ENCODE data around the gene CPEB4.

The CPEB4 gene

DNA sequence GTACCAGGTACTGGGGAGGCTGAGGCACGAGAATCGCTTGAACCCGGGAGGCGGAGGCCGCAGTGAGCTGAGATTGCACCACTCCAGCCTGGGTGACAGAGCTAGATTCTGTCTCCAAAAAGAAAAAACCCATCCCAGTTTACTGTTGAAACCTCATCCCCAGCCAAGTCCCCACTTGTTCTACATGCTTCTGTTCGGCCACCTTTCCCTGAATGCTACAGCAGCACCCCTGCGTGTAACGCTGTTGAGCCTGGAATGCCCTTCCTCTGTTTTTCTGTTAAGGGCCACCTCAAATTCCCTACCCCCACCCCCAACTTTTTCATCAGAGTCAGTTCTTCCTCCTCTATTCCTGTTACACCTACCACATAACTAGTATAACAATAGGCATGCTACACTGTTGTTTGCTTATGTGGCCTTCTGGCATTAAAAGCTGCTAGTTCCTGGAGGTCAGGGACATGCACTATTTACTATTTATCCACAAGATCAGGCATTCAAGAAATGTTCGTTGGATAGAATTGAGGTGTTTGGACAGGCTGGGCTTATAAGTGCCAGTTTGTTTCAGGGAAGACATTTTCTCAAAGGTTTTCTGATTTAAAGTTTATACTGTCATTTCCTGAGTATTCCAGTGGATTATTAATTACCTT, 53.7 kb downstream of the CPEB4 start:
- no peak for ATAC-seq
- TF ChIP-seq, protein P1, sequence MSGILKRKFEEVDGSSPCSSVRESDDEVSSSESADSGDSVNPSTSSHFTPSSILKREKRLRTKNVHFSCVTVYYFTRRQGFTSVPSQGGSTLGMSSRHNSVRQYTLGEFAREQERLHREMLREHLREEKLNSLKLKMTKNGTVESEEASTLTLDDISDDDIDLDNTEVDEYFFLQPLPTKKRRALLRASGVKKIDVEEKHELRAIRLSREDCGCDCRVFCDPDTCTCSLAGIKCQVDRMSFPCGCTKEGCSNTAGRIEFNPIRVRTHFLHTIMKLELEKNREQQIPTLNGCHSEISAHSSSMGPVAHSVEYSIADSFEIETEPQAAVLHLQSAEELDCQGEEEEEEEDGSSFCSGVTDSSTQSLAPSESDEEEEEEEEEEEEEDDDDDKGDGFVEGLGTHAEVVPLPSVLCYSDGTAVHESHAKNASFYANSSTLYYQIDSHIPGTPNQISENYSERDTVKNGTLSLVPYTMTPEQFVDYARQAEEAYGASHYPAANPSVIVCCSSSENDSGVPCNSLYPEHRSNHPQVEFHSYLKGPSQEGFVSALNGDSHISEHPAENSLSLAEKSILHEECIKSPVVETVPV (CRISPR knock-in tag; IDR thresholded peaks at IDR 0.05) = no peak
- no peak for TF ChIP-seq BACH2 (CRISPR knock-in tag; IDR thresholded peaks at IDR 0.05; ENCODE audit: borderline replicate concordance)
- no peak for TF ChIP-seq ZFP3 (CRISPR knock-in tag; IDR thresholded peaks at IDR 0.05)
- TF ChIP-seq ZNF8 (CRISPR knock-in tag; IDR thresholded peaks at IDR 0.05) = no peak
- no peak for TF ChIP-seq ZNF565 (CRISPR knock-in tag; conservative IDR thresholded peaks at IDR 0.05; ENCODE audit: low read depth)
- TF ChIP-seq, protein P2, sequence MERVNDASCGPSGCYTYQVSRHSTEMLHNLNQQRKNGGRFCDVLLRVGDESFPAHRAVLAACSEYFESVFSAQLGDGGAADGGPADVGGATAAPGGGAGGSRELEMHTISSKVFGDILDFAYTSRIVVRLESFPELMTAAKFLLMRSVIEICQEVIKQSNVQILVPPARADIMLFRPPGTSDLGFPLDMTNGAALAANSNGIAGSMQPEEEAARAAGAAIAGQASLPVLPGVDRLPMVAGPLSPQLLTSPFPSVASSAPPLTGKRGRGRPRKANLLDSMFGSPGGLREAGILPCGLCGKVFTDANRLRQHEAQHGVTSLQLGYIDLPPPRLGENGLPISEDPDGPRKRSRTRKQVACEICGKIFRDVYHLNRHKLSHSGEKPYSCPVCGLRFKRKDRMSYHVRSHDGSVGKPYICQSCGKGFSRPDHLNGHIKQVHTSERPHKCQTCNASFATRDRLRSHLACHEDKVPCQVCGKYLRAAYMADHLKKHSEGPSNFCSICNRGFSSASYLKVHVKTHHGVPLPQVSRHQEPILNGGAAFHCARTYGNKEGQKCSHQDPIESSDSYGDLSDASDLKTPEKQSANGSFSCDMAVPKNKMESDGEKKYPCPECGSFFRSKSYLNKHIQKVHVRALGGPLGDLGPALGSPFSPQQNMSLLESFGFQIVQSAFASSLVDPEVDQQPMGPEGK (CRISPR knock-in tag; IDR thresholded peaks at IDR 0.05; ENCODE audit: borderline replicate concordance) = no peak
- TF ChIP-seq RARB (CRISPR knock-in tag; IDR thresholded peaks at IDR 0.05) = no peak
- TF ChIP-seq SNAI2 (CRISPR knock-in tag; IDR thresholded peaks at IDR 0.05) = no peak
- no peak for TF ChIP-seq ARNTL (CRISPR knock-in tag; IDR thresholded peaks at IDR 0.05; ENCODE audit: borderline replicate concordance, low read depth)
- no peak for TF ChIP-seq GLIS3 (CRISPR knock-in tag; IDR thresholded peaks at IDR 0.05)

DNA sequence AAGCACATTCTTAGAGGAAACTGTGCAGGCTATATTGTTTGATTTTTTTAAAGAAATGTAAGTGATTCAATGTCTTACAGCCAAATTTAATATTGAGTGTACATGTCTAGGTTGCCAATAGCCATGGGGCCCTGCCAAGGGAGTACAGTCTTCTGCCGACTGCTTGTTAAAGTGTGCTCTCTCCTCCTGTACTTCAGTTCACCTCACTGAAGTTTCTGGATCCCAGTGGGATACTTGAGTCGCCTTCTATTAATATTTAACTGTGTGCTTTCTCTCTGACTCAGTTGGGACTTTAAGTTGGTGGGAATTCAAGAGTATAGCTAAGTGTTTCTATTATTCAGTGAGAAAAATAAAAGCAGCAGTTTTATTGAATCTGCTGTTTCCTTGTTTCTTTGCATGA, 56.4 kb downstream of the CPEB4 start:
- TF ChIP-seq TOX (CRISPR knock-in tag; IDR thresholded peaks at IDR 0.05; ENCODE audit: borderline replicate concordance) = no peak
- TF ChIP-seq ZFP30 (CRISPR knock-in tag; IDR thresholded peaks at IDR 0.05) = no peak
- no peak for ATAC-seq

DNA sequence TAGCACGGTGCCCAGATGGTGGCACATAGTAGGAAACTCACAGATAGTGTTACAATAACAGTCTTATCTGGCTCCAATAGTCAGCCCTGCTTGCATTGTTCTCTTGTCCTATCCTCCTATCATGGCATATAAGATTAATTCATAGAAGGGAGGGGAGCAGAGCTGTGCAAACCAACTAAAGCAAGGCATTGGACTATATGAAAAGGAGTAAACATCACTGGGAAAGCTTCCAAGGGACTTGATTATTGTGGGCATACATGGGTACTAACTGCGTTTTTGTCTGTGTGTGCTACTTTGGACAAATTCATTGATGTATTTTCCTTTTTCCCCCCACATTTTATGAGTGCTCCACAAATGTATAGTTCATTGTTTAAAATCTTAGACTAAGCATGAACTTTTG, 57.0 kb downstream of the CPEB4 start:
- TF ChIP-seq, protein P2 (CRISPR knock-in tag; IDR thresholded peaks at IDR 0.05; ENCODE audit: borderline replicate concordance) = no peak
- ATAC-seq = no peak

DNA sequence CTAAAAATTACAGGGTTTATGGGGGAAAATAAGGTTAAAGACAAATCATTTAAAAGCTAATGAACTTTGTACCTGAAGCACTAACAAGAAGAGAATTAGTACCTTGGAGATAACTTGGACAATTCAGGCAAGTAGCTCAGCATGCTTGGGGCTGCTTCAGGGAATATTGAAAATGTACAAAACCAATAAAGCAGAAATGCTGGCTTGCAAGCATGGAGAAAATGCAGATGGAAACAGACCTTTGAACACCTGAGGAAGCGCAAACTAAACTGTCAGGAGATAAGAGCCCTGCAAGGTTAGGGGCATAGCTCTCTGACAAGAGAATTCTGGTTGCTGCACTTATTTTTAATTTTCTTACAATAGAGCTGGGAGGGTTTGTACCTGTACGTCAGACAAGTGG, 58.2 kb downstream of the CPEB4 start:
- TF ChIP-seq CSDC2 (CRISPR knock-in tag; IDR thresholded peaks at IDR 0.05) (no peak), SNAI2 (CRISPR knock-in tag; IDR thresholded peaks at IDR 0.05) (no peak), ZNF8 (CRISPR knock-in tag; IDR thresholded peaks at IDR 0.05) (no peak), ZFP3 (CRISPR knock-in tag; IDR thresholded peaks at IDR 0.05) (no peak), PPARA (CRISPR knock-in tag; IDR thresholded peaks at IDR 0.05; ENCODE audit: borderline replicate concordance) (no peak), ESRRG (CRISPR knock-in tag; IDR thresholded peaks at IDR 0.05) (no peak), ARNTL (CRISPR knock-in tag; IDR thresholded peaks at IDR 0.05; ENCODE audit: borderline replicate concordance, low read depth) (no peak), ZNF565 (CRISPR knock-in tag; conservative IDR thresholded peaks at IDR 0.05; ENCODE audit: low read depth) (no peak), RARB (CRISPR knock-in tag; IDR thresholded peaks at IDR 0.05) (no peak), ISL1 (CRISPR knock-in tag; IDR thresholded peaks at IDR 0.05) (no peak), ZNF70 (CRISPR knock-in tag; IDR thresholded peaks at IDR 0.05) (no peak), ZFP30 (CRISPR knock-in tag; IDR thresholded peaks at IDR 0.05) (no peak), TCF4 (CRISPR knock-in tag; IDR thresholded peaks at IDR 0.05; ENCODE audit: borderline replicate concordance) (no peak), TOX (CRISPR knock-in tag; IDR thresholded peaks at IDR 0.05; ENCODE audit: borderline replicate concordance) (no peak), ZC3H10 (CRISPR knock-in tag; IDR thresholded peaks at IDR 0.05) (no peak)
- TF ChIP-seq, protein P3, sequence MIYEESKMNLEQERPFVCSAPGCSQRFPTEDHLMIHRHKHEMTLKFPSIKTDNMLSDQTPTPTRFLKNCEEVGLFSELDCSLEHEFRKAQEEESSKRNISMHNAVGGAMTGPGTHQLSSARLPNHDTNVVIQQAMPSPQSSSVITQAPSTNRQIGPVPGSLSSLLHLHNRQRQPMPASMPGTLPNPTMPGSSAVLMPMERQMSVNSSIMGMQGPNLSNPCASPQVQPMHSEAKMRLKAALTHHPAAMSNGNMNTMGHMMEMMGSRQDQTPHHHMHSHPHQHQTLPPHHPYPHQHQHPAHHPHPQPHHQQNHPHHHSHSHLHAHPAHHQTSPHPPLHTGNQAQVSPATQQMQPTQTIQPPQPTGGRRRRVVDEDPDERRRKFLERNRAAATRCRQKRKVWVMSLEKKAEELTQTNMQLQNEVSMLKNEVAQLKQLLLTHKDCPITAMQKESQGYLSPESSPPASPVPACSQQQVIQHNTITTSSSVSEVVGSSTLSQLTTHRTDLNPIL (CRISPR knock-in tag; IDR thresholded peaks at IDR 0.05; ENCODE audit: low read depth) = no peak
- TF ChIP-seq, protein P2 (CRISPR knock-in tag; IDR thresholded peaks at IDR 0.05; ENCODE audit: borderline replicate concordance) = no peak
- TF ChIP-seq, protein P4, sequence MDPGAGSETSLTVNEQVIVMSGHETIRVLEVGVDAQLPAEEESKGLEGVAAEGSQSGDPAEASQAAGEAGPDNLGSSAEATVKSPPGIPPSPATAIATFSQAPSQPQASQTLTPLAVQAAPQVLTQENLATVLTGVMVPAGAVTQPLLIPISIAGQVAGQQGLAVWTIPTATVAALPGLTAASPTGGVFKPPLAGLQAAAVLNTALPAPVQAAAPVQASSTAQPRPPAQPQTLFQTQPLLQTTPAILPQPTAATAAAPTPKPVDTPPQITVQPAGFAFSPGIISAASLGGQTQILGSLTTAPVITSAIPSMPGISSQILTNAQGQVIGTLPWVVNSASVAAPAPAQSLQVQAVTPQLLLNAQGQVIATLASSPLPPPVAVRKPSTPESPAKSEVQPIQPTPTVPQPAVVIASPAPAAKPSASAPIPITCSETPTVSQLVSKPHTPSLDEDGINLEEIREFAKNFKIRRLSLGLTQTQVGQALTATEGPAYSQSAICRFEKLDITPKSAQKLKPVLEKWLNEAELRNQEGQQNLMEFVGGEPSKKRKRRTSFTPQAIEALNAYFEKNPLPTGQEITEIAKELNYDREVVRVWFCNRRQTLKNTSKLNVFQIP (CRISPR knock-in tag; IDR thresholded peaks at IDR 0.05; ENCODE audit: borderline replicate concordance, low read depth) = no peak
- no peak for ATAC-seq

Measured in SK-N-SH treated with all-trans-retinoic acid at 6 μM for 48 hours (cell line).